ENCODE data around the gene RD3L.

The RD3L gene

DNA sequence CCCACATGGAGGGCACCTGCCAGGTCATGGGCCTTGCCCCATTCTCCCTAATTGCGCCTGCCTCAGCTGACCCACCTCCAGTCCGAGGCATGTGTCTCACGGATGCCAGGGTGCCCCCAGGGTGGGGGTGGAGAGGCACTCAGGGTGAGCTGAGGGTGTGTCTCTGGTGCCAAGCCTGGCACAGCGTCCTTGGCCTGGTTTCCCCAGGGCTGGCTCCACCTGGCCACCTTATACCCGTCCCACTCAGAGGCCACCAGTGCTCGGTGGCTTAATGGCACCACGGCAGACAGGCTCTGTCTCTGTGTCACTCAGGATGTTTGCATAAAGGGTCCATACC lies 47.6 kb downstream of the RD3L start:
- DNase-seq (ENCODE audit: low spot score): no peak

DNA sequence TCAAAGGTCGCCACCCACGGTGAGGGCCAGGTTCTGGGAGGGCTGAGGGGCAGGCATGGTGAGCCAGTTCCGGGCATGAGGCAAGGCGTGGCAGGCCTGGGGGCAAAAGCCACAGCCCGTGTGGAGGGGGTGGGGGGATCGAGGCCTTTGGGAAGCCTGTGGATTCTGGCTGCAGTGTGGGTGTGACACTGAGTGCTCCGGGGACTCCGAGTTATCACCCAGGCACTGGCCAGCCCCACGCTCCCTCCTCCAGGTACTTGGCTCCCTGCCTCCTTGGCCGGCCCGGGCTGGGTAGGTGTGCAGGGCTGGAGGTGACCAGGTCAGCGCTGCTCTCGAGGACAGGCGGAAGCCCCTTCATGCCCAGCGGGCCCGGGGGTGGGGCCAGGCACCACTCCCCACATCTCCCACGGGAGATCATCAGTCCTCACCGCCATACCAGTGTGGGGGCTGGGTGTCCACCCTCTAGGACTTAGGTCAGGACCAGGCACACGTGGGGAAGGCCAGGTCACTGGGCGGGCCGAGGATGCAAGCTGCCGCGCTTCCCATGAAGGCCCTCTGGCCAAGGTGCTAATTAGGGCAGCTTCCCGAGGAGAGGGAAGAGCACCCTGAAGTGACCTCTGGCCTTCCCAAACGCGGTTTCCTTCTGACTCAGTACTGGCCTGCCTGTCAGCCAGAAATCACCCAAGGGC lies 48.2 kb downstream of the RD3L start:
- no peak for DNase-seq (ENCODE audit: low spot score)

DNA sequence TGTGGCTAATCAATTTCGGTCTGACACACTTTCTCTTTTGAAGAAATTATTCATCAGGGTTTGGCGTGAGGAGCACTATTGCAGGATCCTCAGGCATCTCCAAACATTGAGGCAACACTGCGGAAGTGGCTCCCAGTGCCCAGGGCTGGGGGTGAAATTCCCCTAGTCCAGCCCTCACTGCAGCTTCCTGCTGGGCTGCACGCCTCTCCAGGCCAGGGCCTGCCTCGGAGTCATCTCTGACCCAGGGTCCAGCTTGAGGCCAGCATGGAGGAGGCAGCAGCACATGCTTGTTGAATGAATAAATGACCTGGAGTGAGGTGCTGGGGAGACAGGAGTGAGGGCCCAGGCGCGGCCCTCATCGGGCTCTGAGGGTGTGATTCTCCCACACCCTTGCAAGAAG lies 50.1 kb downstream of the RD3L start:
- DNase-seq (ENCODE audit: low spot score): no peak

DNA sequence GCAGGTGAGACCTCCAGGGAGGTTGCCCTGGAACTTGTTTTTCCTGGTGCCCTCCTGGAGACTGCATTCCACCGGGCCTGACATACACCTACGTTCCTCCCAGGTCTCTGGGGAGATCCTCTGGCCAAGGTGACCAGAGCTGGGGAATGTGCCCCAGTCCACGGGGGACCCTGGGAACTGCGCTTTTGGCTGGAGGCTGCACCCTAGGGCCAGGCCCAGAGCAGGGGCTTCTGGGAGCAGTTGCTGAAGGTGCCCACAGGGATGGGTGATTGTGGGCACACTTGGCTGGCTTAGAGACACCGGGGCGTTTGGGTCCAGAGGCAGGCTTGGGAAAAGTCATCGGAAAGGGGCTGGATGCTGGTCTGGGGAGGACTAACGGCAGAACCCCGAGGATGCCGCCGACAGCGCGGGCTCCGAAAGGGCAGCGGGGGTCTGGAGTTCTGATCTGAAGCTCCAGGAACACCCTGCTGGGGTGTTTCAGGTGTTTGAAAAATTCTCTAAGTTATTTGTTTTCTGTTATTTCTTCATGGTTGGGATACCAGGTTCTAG lies 50.6 kb downstream of the RD3L start:
- DNase-seq (ENCODE audit: low spot score): no peak

DNA sequence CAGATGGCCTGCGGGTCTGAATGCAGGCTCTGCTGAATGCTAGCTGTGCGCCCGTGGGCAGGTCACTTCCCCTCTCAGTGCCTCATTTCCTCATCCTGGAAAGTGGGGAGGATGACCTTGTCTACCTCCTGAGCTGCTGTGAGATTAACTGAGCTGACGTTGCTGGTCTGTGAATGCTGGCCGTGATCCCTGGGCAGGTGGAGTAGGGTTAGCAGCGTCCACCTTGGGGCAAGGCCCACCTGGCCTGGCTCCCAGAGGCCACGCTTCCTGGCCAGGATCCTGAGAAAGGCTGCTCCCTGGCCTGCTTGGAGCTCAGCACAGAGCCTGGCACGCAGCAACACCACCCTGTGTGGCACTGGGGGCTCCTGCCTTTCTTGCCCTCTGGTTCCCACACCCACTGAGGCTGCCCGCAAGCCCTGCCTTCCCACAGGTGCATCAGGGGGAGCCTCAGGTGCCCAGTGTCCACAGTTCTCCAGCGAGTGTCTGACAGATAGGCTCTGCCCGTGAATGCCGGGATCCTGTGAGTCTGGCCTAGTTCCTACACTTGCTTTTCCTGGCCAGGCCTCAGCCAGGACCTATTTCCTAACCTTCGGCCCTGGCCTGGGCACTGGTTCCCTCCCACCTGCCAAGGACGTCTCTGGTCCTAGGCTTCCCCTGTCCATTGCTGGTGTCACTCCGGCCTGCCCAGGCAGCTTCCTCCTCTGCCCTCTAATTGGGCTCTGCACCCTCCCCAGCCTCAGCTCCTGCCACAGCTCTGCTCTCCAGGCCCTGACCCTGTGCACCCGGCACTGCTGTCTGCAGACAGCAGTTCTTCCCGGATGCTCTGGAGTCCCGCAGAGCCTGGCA lies 51.3 kb downstream of the RD3L start:
- no peak for DNase-seq (ENCODE audit: low spot score)
